Measurements from ENCODE around the gene CNTN1. TPM values are rescaled to one million over a fixed set of nuclear protein-coding genes. Genes with fewer than 3 reads are reported as not detected.

Gene CNTN1
- total RNA-seq, 2 experiments from 2014 or later: not detected

- ATAC-seq (no peak), DNase-seq (no peak)
- Mint-ChIP-seq H3K4me1 (ENCODE audit: low read depth) (no peaks in the 10 kb centered on the region), H3K27ac (no peak overlapping the region), H3K27me3 (no peaks in the 10 kb centered on the region), H3K4me3 (no peak overlapping the region), H3K36me3 (ENCODE audit: low read depth) (no peaks in the 10 kb centered on the region), H3K9me3 (no peaks in the 10 kb centered on the region)
- ChIA-PET POLR2A (no interaction called here), CTCF (no interaction called here)
- intact Hi-C loops (cut with micrococcal nuclease): no loop called here
- TF ChIP-seq, protein P1, sequence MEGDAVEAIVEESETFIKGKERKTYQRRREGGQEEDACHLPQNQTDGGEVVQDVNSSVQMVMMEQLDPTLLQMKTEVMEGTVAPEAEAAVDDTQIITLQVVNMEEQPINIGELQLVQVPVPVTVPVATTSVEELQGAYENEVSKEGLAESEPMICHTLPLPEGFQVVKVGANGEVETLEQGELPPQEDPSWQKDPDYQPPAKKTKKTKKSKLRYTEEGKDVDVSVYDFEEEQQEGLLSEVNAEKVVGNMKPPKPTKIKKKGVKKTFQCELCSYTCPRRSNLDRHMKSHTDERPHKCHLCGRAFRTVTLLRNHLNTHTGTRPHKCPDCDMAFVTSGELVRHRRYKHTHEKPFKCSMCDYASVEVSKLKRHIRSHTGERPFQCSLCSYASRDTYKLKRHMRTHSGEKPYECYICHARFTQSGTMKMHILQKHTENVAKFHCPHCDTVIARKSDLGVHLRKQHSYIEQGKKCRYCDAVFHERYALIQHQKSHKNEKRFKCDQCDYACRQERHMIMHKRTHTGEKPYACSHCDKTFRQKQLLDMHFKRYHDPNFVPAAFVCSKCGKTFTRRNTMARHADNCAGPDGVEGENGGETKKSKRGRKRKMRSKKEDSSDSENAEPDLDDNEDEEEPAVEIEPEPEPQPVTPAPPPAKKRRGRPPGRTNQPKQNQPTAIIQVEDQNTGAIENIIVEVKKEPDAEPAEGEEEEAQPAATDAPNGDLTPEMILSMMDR (IDR thresholded peaks at IDR 0.05): no peak
These were observed 178.7 kb downstream of the CNTN1 start for GRCh38 chr12:40870981-40871380.

DNA sequence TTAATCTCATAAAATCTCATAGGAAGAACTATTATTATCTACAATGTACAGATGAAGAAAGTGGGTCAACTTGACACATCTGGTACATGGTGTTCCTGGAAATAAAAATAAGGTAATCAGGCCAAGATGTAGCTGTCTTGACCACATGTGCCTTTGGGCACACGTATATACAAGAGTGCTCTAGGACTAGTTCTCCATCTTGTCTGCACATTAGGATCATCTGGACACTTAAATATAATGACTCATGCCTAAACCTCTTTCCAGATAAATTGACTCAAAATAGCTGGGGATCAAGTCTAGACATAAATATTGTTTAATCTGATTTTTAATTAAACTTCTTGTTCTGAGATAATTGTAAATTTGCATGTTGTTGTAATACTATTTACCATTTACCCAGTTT lies 182.6 kb downstream of the CNTN1 start:
- Mint-ChIP-seq H3K36me3 (ENCODE audit: low read depth) (no peaks in the 10 kb centered on the region), H3K9me3 (no peaks in the 10 kb centered on the region), H3K27me3 (no peaks in the 10 kb centered on the region), H3K4me3 (no peak overlapping the region), H3K4me1 (ENCODE audit: low read depth) (no peaks in the 10 kb centered on the region), H3K27ac (no peak overlapping the region)
- ATAC-seq (no peak), DNase-seq (no peak)
- TF ChIP-seq, protein P1 (IDR thresholded peaks at IDR 0.05): no peak
- ChIA-PET POLR2A (no interaction called here), CTCF (no interaction called here)
- intact Hi-C loops (cut with micrococcal nuclease): no loop called here

GRCh38 chr12:40889329-40889728 lies 197.1 kb downstream of the CNTN1 start:
- intact Hi-C loops (cut with micrococcal nuclease): no loop called here
- DNase-seq: no peak
- Mint-ChIP-seq H3K27ac (no peak overlapping the region), H3K9me3 (peaks cover 6% of the 10 kb centered on the region), H3K36me3 (ENCODE audit: low read depth) (no peaks in the 10 kb centered on the region), H3K4me1 (ENCODE audit: low read depth) (no peaks in the 10 kb centered on the region), H3K27me3 (no peaks in the 10 kb centered on the region), H3K4me3 (no peak overlapping the region)
- TF ChIP-seq, protein P1 (IDR thresholded peaks at IDR 0.05): no peak
- ChIA-PET CTCF (no interaction called here), POLR2A (no interaction called here)
- ATAC-seq: no peak

DNA sequence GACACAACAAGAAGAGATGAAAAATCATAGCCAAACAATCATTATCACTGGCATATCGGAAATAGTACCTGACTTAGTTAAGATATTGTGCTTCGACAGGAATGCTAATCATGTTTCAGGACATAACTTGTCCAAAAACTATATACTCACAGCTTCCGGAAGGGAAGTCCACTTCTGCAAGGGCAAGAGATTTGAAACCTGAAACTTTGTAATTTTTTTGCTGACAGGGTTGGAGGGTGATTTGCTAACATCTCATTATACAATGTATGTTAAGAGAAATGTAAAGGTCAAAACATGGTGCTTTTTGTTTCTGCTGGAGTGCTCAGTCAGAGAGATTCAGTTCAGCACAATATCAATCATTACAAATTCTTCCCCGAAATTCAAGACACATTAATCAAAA lies 200.3 kb downstream of the CNTN1 start:
- ATAC-seq (no peak), DNase-seq (no peak)
- no peak overlapping the region for H3K4me3 Mint-ChIP-seq
- H3K4me1 Mint-ChIP-seq (ENCODE audit: low read depth): no peaks in the 10 kb centered on the region
- ChIA-PET CTCF (no interaction called here), POLR2A (no interaction called here)
- peaks cover 6% of the 10 kb centered on the region for H3K9me3 Mint-ChIP-seq
- no peaks in the 10 kb centered on the region for H3K36me3 Mint-ChIP-seq (ENCODE audit: low read depth)
- H3K27me3 Mint-ChIP-seq: no peaks in the 10 kb centered on the region
- TF ChIP-seq, protein P1 (IDR thresholded peaks at IDR 0.05): no peak
- intact Hi-C loops (cut with micrococcal nuclease): no loop called here
- H3K27ac Mint-ChIP-seq: no peak overlapping the region

GRCh38 chr12:40898505-40898904 lies 206.3 kb downstream of the CNTN1 start:
- intact Hi-C loops (cut with micrococcal nuclease): no loop called here
- no peaks in the 10 kb centered on the region for H3K4me1 Mint-ChIP-seq (ENCODE audit: low read depth)
- H3K27me3 Mint-ChIP-seq: no peaks in the 10 kb centered on the region
- ATAC-seq (no peak), DNase-seq (no peak)
- TF ChIP-seq, protein P1 (IDR thresholded peaks at IDR 0.05): no peak
- H3K27ac Mint-ChIP-seq: no peak overlapping the region
- H3K36me3 Mint-ChIP-seq (ENCODE audit: low read depth): no peaks in the 10 kb centered on the region
- no peak overlapping the region for H3K4me3 Mint-ChIP-seq
- CTCF ChIA-PET: no interaction called here
- POLR2A ChIA-PET: no interaction called here
- H3K9me3 Mint-ChIP-seq: no peaks in the 10 kb centered on the region
